Thoracic aorta (tissue), 2 donors: Measurements from ENCODE around the gene GJA1. TPM values are rescaled to one million over a fixed set of nuclear protein-coding genes. Genes with fewer than 3 reads are reported as not detected.
"Not testable (repeated sequence)": the region's sequence is repeated elsewhere in the genome, so short reads cannot be mapped to it uniquely, and the experiment has no call there.

Experiments
- ATAC-seq: fragments of 150-250 bp; one replicate; pipeline ENCODE4 v1.8.0; 2017; ENCODE audit warnings: low read depth; ENCODE audit not compliant: insufficient number of reproducible peaks, low FRiP score
- DNase-seq: peaks from one replicate; pipeline ENCODE4 v3.0.0-alpha.2; 2020; ENCODE audit warnings: low spot score
- H3K27ac ChIP-seq, 2 donors: fragments of 200-600 bp; sonication (generic); 1 replicate in 1 of 2; 2 replicates in 1 of 2; pipeline ENCODE4 v1.5.1; 2016; ENCODE audit warnings: mild to moderate bottlenecking in 2 of 2, moderate library complexity in 2 of 2
- H3K27me3 ChIP-seq: fragments of 200-600 bp; sonication (generic); replicated peaks from 2 replicates; pipeline ENCODE4 v1.6.0; 2016; ENCODE audit warnings: mild to moderate bottlenecking; ENCODE audit not compliant: insufficient read depth
- H3K36me3 ChIP-seq: fragments of 200-600 bp; sonication (generic); one replicate; pipeline ENCODE4 v1.5.1; 2016
- H3K4me1 ChIP-seq, 2 donors: fragments of 200-600 bp; sonication (generic); 1 replicate in 1 of 2; 2 replicates in 1 of 2; pipeline versions ENCODE4 v1.5.1 to v1.6.0; 2016; ENCODE audit warnings: low read depth in 2 of 2, mild to moderate bottlenecking in 1 of 2; ENCODE audit not compliant: control insufficient read depth in 1 of 2
- H3K4me3 ChIP-seq: fragments of 200-600 bp; sonication (generic); 2 replicates; pipeline ENCODE4 v1.5.1; 2016; ENCODE audit warnings: mild to moderate bottlenecking
- H3K9me3 ChIP-seq: fragments of 200-600 bp; sonication (generic); 2 replicates; pipeline ENCODE4 v1.5.1; 2016
- CTCF ChIP-seq: fragments of 200-600 bp; sonication (generic); IDR thresholded peaks from one replicate; pipeline ENCODE4 v1.5.1; 2019; ENCODE audit warnings: antibody characterized with exemption
- total RNA-seq, 2 donors: library from RNA; depleted of rRNA; stranded (reverse); fragments of >200 nt; gene quantifications; one replicate each; pipeline versions ENCODE4 v1.1.0 to v1.2.3, GENCODE V29; 2016

Gene GJA1
- total RNA-seq, 2 donors from 2014 or later, result 199 to 281 TPM

- H3K36me3 ChIP-seq, result no peaks in the 10 kb centered on the region
- peaks cover 5 to 19% of the 10 kb centered on the region in 2 donors for H3K4me1 ChIP-seq
- ATAC-seq (no peak), DNase-seq (no peak)
- H3K27me3 ChIP-seq, result no peaks in the 10 kb centered on the region
- H3K27ac ChIP-seq, result peak overlapping the region in 1 of 2 donors; percentile 51
- peak overlapping the region; percentile 58 for H3K4me3 ChIP-seq
- peak; percentile 61 for TF ChIP-seq CTCF
- no peaks in the 10 kb centered on the region for H3K9me3 ChIP-seq
Observed at GRCh38 chr6:121430514-121431460, 4.7 kb upstream of the GJA1 start.

GRCh38 chr6:121431776-121432175, 3.7 kb upstream of the GJA1 start:
- not testable (repeated sequence) for DNase-seq, H3K9me3 ChIP-seq, H3K4me3 ChIP-seq, ATAC-seq, H3K36me3 ChIP-seq, H3K27me3 ChIP-seq, H3K27ac ChIP-seq
- peaks cover 5 to 19% of the 10 kb centered on the region in 2 donors for H3K4me1 ChIP-seq

- DNase-seq (no peak), ATAC-seq (no peak)
- Histone ChIP-seq H3K36me3 (no peaks in the 10 kb centered on the region), H3K27ac (peak overlapping the region; percentile 94 to 99), H3K4me3 (no peak overlapping the region), H3K9me3 (no peaks in the 10 kb centered on the region), H3K27me3 (no peaks in the 10 kb centered on the region), H3K4me1 (peaks cover 5 to 19% of the 10 kb centered on the region in 2 donors)
- TF ChIP-seq CTCF, result no peak
Observed at GRCh38 chr6:121434037-121434770, 1.2 kb upstream of the GJA1 start.

GRCh38 chr6:121436274-121436857, 920 bp downstream of the GJA1 start:
- H3K36me3 ChIP-seq, result no peaks in the 10 kb centered on the region
- no peak for ATAC-seq
- H3K4me3 ChIP-seq, result peak overlapping the region; percentile 90
- no peaks in the 10 kb centered on the region for H3K9me3 ChIP-seq
- TF ChIP-seq CTCF, result no peak
- H3K27me3 ChIP-seq, result no peaks in the 10 kb centered on the region
- H3K4me1 ChIP-seq, result peaks cover 0 to 33% of the 10 kb centered on the region in 2 donors
- peak overlapping the region; percentile 94 to 99 for H3K27ac ChIP-seq
- no peak for DNase-seq

GRCh38 chr6:121436960-121437850, 1.8 kb downstream of the GJA1 start:
- Histone ChIP-seq H3K9me3 (no peaks in the 10 kb centered on the region), H3K27me3 (no peaks in the 10 kb centered on the region), H3K27ac (peak overlapping the region; percentile 94 to 99), H3K4me3 (peak overlapping the region; percentile 90), H3K36me3 (no peaks in the 10 kb centered on the region), H3K4me1 (peaks cover 0 to 39% of the 10 kb centered on the region in 2 donors)
- DNase-seq (peak; percentile 40), ATAC-seq (peak; percentile 42)
- no peak for TF ChIP-seq CTCF
